NK-92 treated with Interleukin-12 subunit alpha and Interleukin-12 subunit beta, amount 100 ng/mL, for 24 hours (cell line): Measurements from ENCODE around the gene XYLT1.

Source experiments
- DNase-seq: peaks from one replicate; lab custom pipeline; 2025; lab: John Stamatoyannopoulos, UW

The XYLT1 gene

GRCh38 chr16:17403156-17403809 is 67.5 kb downstream of the XYLT1 start:
- DNase-seq: no peak

GRCh38 chr16:17397499-17397891 is 73.3 kb downstream of the XYLT1 start:
- DNase-seq: no peak

DNA sequence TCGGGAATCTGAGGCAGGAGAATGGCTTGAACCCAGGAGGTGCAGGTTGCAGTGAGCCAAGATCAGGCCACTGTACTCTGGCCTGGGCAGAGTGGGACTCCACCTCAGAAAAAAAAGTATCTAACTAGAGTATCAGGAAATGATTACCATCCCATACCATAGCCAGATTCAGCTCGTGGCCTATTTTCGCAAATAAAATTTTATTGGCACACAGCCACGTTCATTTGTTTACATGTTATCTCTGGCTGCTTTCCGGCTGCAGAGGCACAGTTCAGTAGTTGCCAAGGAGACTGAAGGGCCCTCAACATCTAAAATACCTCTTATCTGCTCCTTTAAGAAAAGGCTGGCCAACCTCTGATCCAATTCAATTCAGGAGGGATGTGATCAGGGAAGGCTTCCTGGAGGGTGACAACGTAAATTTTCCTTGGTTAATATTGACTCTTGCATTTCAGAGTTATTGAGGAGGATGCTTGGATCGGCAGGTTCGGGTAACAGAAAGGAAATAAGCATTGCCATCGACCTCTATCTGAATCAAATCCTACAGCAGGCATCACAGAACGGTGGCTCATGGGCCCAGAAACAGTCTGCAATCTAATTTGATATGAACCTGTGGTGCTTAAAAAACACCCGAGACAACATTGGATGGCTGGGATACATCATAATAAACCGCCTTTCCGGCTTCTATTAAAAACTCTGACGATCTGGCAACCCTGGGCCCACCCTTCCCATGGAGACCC is 73.8 kb downstream of the XYLT1 start:
- DNase-seq: no peak

DNA sequence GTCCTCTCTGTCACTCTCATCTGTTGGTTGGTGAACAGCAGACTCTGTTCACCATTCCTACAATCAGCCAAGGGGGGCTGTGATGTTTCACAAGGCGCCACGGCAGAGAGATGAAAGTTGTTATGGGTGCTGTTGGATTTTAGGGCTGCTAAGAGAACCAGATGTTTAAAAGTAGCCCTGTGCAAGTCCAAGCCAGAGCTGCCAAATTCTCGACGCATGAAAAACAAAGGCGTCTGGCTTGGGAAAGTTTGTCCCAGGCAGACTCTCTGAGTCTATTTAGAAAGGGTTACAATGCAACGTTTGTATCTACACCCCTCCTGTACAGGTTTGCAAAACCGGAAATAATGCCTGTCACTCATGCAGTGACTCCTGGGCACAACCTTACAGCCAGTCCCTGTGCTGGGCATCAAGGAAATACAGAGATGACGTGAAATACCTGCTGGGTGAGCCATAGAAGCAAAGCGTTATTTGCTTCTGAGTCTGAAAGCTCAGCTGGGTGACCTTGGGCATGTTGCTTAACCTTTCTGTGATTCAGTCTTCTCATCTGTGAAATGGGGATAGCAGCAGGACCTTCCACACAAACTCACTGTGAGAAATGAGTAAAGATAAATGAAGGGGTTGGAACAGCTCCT is 74.8 kb downstream of the XYLT1 start:
- DNase-seq: no peak

DNA sequence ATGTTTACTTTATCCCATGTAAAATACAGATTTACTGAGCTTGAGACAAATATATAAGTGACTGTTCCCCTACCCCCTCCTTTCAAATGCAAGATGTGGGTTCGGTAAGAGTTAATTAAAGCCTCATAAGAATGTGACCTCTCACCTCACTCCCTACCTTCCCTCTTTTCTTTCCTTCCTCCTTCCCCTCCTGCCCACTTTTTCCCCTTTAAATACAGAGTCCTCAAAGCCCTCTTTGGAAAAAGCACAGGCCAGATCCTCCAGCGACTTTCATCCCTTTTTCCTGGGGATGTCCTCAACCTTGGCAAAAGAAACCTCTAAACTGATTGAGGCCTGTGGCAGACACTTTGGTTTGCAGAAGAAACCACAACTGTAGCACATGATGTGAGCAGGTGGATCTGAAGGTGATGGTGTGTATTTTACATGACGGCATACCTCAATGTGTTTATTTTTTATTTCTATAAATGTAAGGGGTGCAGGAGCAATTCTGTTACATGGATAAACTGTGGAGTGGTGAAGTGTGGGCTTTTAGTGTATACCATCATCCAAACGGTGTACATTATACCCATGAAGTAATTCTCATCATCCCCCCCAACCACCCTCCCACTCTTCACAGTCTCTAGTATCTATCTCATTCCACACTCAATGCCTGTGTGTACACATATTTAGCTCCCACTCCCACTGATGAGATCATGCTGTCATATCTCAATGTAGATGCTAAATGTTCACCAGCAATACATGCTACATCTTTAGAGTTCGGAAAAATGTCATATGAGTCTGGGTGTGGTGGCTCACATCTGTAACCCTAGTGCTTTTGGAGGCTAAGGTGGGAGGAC is 77.7 kb downstream of the XYLT1 start:
- DNase-seq: no peak

- no peak for DNase-seq
Observed at GRCh38 chr16:17392127-17392856, 78.5 kb downstream of the XYLT1 start.

- no peak for DNase-seq
Observed at GRCh38 chr16:17391715-17392114, 79.0 kb downstream of the XYLT1 start.

DNA sequence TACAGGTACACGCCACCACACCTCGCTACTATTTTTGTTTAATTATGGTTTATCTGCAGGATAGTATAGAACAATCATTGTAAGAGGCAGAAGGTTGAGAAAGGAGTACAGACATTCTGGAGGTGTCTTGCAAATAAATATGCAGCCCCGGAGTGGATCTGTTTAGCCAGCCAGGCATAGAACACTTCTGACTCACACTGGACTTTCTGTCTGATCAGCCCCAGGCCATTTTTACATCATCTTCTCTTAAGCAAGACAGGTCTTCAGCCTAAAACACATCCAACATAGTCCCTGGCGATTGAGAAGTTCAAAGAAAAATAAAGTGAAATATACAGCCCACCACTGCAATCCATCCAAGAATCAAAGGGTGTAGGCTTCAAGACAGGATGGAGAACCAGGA is 81.4 kb downstream of the XYLT1 start:
- no peak for DNase-seq

DNA sequence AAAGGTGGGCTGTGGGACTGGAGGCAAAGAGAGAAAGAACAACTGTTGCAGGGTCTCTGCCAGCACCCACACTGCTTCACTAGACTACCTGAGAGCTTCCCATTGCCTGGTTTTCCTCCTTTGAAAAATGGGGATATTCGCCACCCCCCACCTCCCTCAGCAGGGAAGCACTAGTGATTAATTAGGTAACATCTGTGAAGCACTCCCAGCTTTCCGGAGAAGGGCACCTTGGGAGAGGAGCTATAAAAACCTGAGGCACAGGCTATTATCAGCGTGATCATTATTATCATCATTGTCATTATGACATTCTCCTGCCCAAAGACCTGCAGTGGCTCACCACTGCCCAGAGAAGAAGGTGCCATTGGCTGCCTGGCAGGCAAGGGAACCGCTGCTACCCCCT is 83.5 kb downstream of the XYLT1 start:
- no peak for DNase-seq

DNA sequence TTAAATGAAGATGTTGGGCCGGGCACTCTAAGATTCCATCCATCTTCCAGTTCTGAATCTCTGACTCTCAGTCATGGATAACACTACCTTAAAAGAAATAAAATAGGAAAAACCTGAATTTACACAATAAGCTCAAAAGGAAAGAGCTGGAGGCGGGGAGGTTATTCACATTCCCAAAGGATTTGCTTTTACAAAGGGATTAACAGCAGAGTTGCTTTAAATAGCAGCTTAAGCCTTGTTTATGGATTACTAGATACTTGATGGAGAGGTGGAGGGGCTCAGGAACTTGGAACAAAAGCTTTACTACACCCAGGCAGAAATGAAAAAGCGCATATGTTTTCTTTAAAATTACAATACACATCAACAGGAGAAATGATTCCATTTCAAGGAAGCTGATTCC is 84.5 kb downstream of the XYLT1 start:
- no peak for DNase-seq

- DNase-seq: no peak
Observed at GRCh38 chr16:17384471-17384870, 86.3 kb downstream of the XYLT1 start.

GRCh38 chr16:17382949-17383863 is 87.6 kb downstream of the XYLT1 start:
- no peak for DNase-seq

DNA sequence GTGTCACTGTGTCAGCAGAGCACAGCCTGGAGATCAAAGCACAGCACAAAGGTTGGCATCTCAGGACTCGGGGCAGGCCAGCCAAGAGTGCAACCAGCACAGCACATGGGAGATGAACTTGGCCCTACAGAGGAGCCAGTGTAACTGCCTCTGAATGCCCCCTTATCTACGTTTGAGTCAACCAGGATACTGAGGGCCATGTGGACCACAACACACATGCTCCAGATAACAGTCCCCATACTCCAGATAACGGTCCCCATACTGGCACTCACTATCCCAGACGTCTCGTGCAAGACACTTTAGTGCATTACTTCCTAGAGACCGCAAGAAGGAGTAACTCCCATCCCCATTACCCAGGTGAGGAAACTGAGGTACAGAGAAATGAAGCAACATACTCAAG is 88.2 kb downstream of the XYLT1 start:
- no peak for DNase-seq

- DNase-seq: no peak
Observed at GRCh38 chr16:17381784-17382183, 89.0 kb downstream of the XYLT1 start.

- no peak for DNase-seq
Observed at GRCh38 chr16:17380613-17381012, 90.1 kb downstream of the XYLT1 start.

GRCh38 chr16:17379121-17379571 is 91.6 kb downstream of the XYLT1 start:
- DNase-seq: no peak

- DNase-seq: no peak
Observed at GRCh38 chr16:17377360-17378324, 93.1 kb downstream of the XYLT1 start.

GRCh38 chr16:17375461-17376304 is 95.1 kb downstream of the XYLT1 start:
- DNase-seq: no peak
